ENCODE measurements around the gene DLST. TPM values are rescaled to one million over a fixed set of nuclear protein-coding genes. Genes with fewer than 3 reads are reported as not detected.

The DLST gene
- polyA plus RNA-seq, 1 of the 3 experiments (the other 2 are of a cell fraction), result 92.3 TPM

- no peaks in the 10 kb centered on the region for H3K27me3 ChIP-seq (ENCODE audit: insufficient read depth)
- H3K4me1 ChIP-seq (ENCODE audit: control insufficient read depth in 1 of 2, insufficient read depth in 2 of 2, low read depth in 1 of 2, low read length in 1 of 2), result peaks cover 0 to under 1% of the 10 kb centered on the region in 2 experiments; a peak in 1 of 4 replicates
- no peaks in the 10 kb centered on the region for H4K20me1 ChIP-seq (ENCODE audit: insufficient read depth)
- no peak overlapping the region for H3K27ac ChIP-seq (ENCODE audit: low read depth in 2 of 2, low read length in 1 of 2)
- no peak for TF ChIP-seq FOXM1 (IDR thresholded peaks at IDR 0.05; ENCODE audit: low read depth)
- no peak for TF ChIP-seq RXRA (IDR thresholded peaks at IDR 0.05; ENCODE audit: borderline replicate concordance, low read depth)
- no peak for TF ChIP-seq SIN3A (IDR thresholded peaks at IDR 0.05; ENCODE audit: borderline replicate concordance, low read depth, low read length)
- TF ChIP-seq TCF12 (IDR thresholded peaks at IDR 0.05), result no peak
- TF ChIP-seq EP300 (IDR thresholded peaks at IDR 0.05; ENCODE audit: borderline replicate concordance in 1 of 2, low read depth in 1 of 2, low read length in 1 of 2), result no peak
- no peak for TF ChIP-seq TAF1 (IDR thresholded peaks at IDR 0.05; ENCODE audit: borderline replicate concordance, low read depth, low read length)
- no peak for TF ChIP-seq ELF1 (IDR thresholded peaks at IDR 0.05)
- TF ChIP-seq MAX (IDR thresholded peaks at IDR 0.05; ENCODE audit: low read depth), result no peak
- no peak for TF ChIP-seq ZBTB33 (IDR thresholded peaks at IDR 0.05; ENCODE audit: borderline replicate concordance, low read depth)
- TF ChIP-seq SMC3 (IDR thresholded peaks at IDR 0.05; ENCODE audit: low read depth, low read length), result no peak
- TF ChIP-seq CHD2 (IDR thresholded peaks at IDR 0.05; ENCODE audit: low read length, partially characterized antibody), result no peak
- TF ChIP-seq POLR2AphosphoS5 (IDR thresholded peaks at IDR 0.05; ENCODE audit: low read depth, low read length), result no peak
- no peak for TF ChIP-seq MXI1 (IDR thresholded peaks at IDR 0.05; ENCODE audit: low read depth, low read length)
- TF ChIP-seq RCOR1 (IDR thresholded peaks at IDR 0.05; ENCODE audit: low read length), result no peak
- TF ChIP-seq USF2 (IDR thresholded peaks at IDR 0.05; ENCODE audit: borderline replicate concordance, low read depth, low read length), result no peak
- ChIA-PET CTCF (interaction anchor here (0.8 to 4.4 kb wide), 5 partner anchors 12 to 154 kb away, joined by 3 to 34 read pairs (median 3); no protein-coding TSS in a partner anchor), POLR2A (no interaction called here)
- H2AFZ ChIP-seq (ENCODE audit: low read depth), result no peak overlapping the region
- no peak overlapping the region for H3K9ac ChIP-seq
- no peaks in the 10 kb centered on the region for H3K36me3 ChIP-seq (replicated peaks in 1 of 2; ENCODE audit: control insufficient read depth in 1 of 2, insufficient read depth in 2 of 2, low read length in 1 of 2)
- no peak for DNase-seq
- H3K9me3 ChIP-seq, result no peaks in the 10 kb centered on the region
- WGBS (ENCODE audit: low lambda C conversion rate), result 78% methylated on average over 4 of the region's 4 CpGs
- no peak overlapping the region for H3K4me2 ChIP-seq
- no peaks in the 10 kb centered on the region for H3K9me2 ChIP-seq
- no peaks in the 10 kb centered on the region for H3F3A ChIP-seq (replicated peaks; ENCODE audit: insufficient read depth)
- no peak overlapping the region for H3K4me3 ChIP-seq (ENCODE audit: low read depth in 2 of 2, low read length in 1 of 2)
- no peaks in the 10 kb centered on the region for H3K79me2 ChIP-seq (ENCODE audit: insufficient read depth)
Observed at GRCh38 chr14:74934041-74934440, 52.3 kb downstream of the DLST start.
